ENCODE measurements around the gene KCNMA1. TPM values are rescaled to one million over a fixed set of nuclear protein-coding genes. Genes with fewer than 3 reads are reported as not detected.

The KCNMA1 gene
- total and polyA plus RNA-seq, 2 donors (not counting 1 experiment from before 2014, with no cell fraction given), result 0.82 to 3.1 TPM

- TF ChIP-seq EZH2 (IDR thresholded peaks at IDR 0.05; ENCODE audit: borderline replicate concordance, insufficient read depth, low read depth, low read length, poor library complexity, severe bottlenecking), result no peak
- TF ChIP-seq CTCF (IDR thresholded peaks at IDR 0.05), result no peak
- Mint-ChIP-seq H3K27ac (no peak overlapping the region), H3K4me1 (peaks cover 12% of the 10 kb centered on the region), H3K9me3 (ENCODE audit: insufficient read depth) (no peaks in the 10 kb centered on the region), H3K4me3 (no peak overlapping the region), H3K27me3 (no peaks in the 10 kb centered on the region)
- DNase-seq, result no peak
- no peaks in the 10 kb centered on the region for H3K9me3 ChIP-seq (ENCODE audit: control extremely low read depth in 1 of 3, control insufficient read depth in 2 of 3, insufficient read depth in 1 of 3, low read length in 2 of 3)
- intact Hi-C loops (cut with micrococcal nuclease), result no loop called here
- WGBS (ENCODE audit: insufficient coverage), result 56% methylated on average over 2 of the region's 6 CpGs
- H3K4me3 ChIP-seq (ENCODE audit: control extremely low read depth in 1 of 5, extremely low read depth in 1 of 5, insufficient read depth in 1 of 5, low read depth in 2 of 5, low read length in 4 of 5), result no peak overlapping the region
- no peak for ATAC-seq (ENCODE audit: low read depth)
- H3K27ac ChIP-seq (ENCODE audit: low read length in 2 of 2), result no peak overlapping the region
- peaks cover 0 to 2% (median 0%) of the 10 kb centered on the region in 4 experiments for H3K27me3 ChIP-seq (replicated peaks in 1 of 4; ENCODE audit: control extremely low read depth in 1 of 4, control insufficient read depth in 3 of 4, insufficient read depth in 4 of 4, low read length in 3 of 4)
- no peak overlapping the region for H3K4me2 ChIP-seq (replicated peaks; ENCODE audit: low read depth, low read length, poor library complexity, severe bottlenecking)
- no peak overlapping the region for H3K9ac ChIP-seq (ENCODE audit: low read length)
- ChIA-PET CTCF (no interaction called here), POLR2A (no interaction called here)
- no peaks in the 10 kb centered on the region for H3K79me2 ChIP-seq (ENCODE audit: control insufficient read depth, insufficient read depth, low read length)
- no peaks in the 10 kb centered on the region for H4K20me1 ChIP-seq (ENCODE audit: control insufficient read depth, insufficient read depth, low read length, poor library complexity, severe bottlenecking)
- no peak overlapping the region for H2AFZ ChIP-seq (ENCODE audit: insufficient read depth, low read depth, low read length, poor library complexity, severe bottlenecking)
- peaks cover 0 to 10% of the 10 kb centered on the region in 2 donors for H3K4me1 ChIP-seq (ENCODE audit: control insufficient read depth in 2 of 2, insufficient read depth in 2 of 2, low read length in 2 of 2)
- no peaks in the 10 kb centered on the region for H3K36me3 ChIP-seq (replicated peaks in 1 of 2; ENCODE audit: control extremely low read depth in 1 of 2, control insufficient read depth in 1 of 2, extremely low read depth in 1 of 2, insufficient read depth in 2 of 2, low read length in 1 of 2)
Observed at GRCh38 chr10:77490534-77491314, 146.9 kb downstream of the KCNMA1 start.

- H3K27me3 Mint-ChIP-seq, result no peaks in the 10 kb centered on the region
- intact Hi-C loops (cut with micrococcal nuclease), result no loop called here
- no peaks in the 10 kb centered on the region for H3K27me3 ChIP-seq (replicated peaks in 1 of 4; ENCODE audit: control extremely low read depth in 1 of 4, control insufficient read depth in 3 of 4, insufficient read depth in 4 of 4, low read length in 3 of 4)
- H3K4me2 ChIP-seq (replicated peaks; ENCODE audit: low read depth, low read length, poor library complexity, severe bottlenecking), result no peak overlapping the region
- no peak for TF ChIP-seq EZH2 (IDR thresholded peaks at IDR 0.05; ENCODE audit: borderline replicate concordance, insufficient read depth, low read depth, low read length, poor library complexity, severe bottlenecking)
- TF ChIP-seq CTCF (IDR thresholded peaks at IDR 0.05), result no peak
- H3K9me3 Mint-ChIP-seq (ENCODE audit: insufficient read depth), result no peaks in the 10 kb centered on the region
- DNase-seq (no peak), ATAC-seq (ENCODE audit: low read depth) (no peak)
- no peaks in the 10 kb centered on the region for H4K20me1 ChIP-seq (ENCODE audit: control insufficient read depth, insufficient read depth, low read length, poor library complexity, severe bottlenecking)
- H3K4me1 Mint-ChIP-seq, result no peaks in the 10 kb centered on the region
- H3K4me3 Mint-ChIP-seq, result no peak overlapping the region
- ChIA-PET POLR2A (no interaction called here), CTCF (no interaction called here)
- no peak overlapping the region for H2AFZ ChIP-seq (ENCODE audit: insufficient read depth, low read depth, low read length, poor library complexity, severe bottlenecking)
- WGBS (ENCODE audit: insufficient coverage), result 86% methylated on average over 2 of the region's 3 CpGs
- H3K4me3 ChIP-seq (ENCODE audit: control extremely low read depth in 1 of 5, extremely low read depth in 1 of 5, insufficient read depth in 1 of 5, low read depth in 2 of 5, low read length in 4 of 5), result no peak overlapping the region
- H3K36me3 ChIP-seq (replicated peaks in 1 of 2; ENCODE audit: control extremely low read depth in 1 of 2, control insufficient read depth in 1 of 2, extremely low read depth in 1 of 2, insufficient read depth in 2 of 2, low read length in 1 of 2), result no peaks in the 10 kb centered on the region
- H3K27ac Mint-ChIP-seq, result no peak overlapping the region
- no peaks in the 10 kb centered on the region for H3K9me3 ChIP-seq (ENCODE audit: control extremely low read depth in 1 of 3, control insufficient read depth in 2 of 3, insufficient read depth in 1 of 3, low read length in 2 of 3)
- no peak overlapping the region for H3K27ac ChIP-seq (ENCODE audit: low read length in 2 of 2)
- no peaks in the 10 kb centered on the region for H3K79me2 ChIP-seq (ENCODE audit: control insufficient read depth, insufficient read depth, low read length)
- no peaks in the 10 kb centered on the region for H3K4me1 ChIP-seq (ENCODE audit: control insufficient read depth in 2 of 2, insufficient read depth in 2 of 2, low read length in 2 of 2)
- H3K9ac ChIP-seq (ENCODE audit: low read length), result no peak overlapping the region
Observed at GRCh38 chr10:77486517-77486916, 151.1 kb downstream of the KCNMA1 start.

All from B cell (primary cell).